DOHH2 (cell line): Measurements from ENCODE around the gene ZC3HAV1.

ENCODE experiments used
- H3F3A ChIP-seq: fragments of 200-600 bp; sonication (generic), shearing (Covaris generic); 2 replicates; pipeline ENCODE4 v1.6.0; 2016; ENCODE audit warnings: antibody characterized with exemption, mild to moderate bottlenecking; ENCODE audit not compliant: control insufficient read depth, insufficient read depth
- H3K27ac ChIP-seq: fragments of 200-600 bp; sonication (generic); 2 replicates; pipeline ENCODE4 v1.5.1; 2014; ENCODE audit warnings: low read depth, mild to moderate bottlenecking, low read length, moderate library complexity
- H3K27me3 ChIP-seq: fragments of 200-600 bp; sonication (generic); 2 replicates; pipeline ENCODE4 v1.6.1; 2014; ENCODE audit warnings: mild to moderate bottlenecking, low read length, mixed read lengths; ENCODE audit not compliant: control insufficient read depth
- H3K36me3 ChIP-seq: fragments of 200-600 bp; sonication (generic); 2 replicates; pipeline ENCODE4 v1.6.1; 2014; ENCODE audit warnings: mild to moderate bottlenecking, low read length, moderate library complexity, mixed read lengths; ENCODE audit not compliant: control insufficient read depth
- H3K4me1 ChIP-seq: fragments of 200-600 bp; sonication (generic); 2 replicates; pipeline ENCODE4 v1.6.1; 2014; ENCODE audit warnings: mild to moderate bottlenecking, low read length, mixed read lengths; ENCODE audit not compliant: control insufficient read depth
- H3K4me2 ChIP-seq: fragments of 200-600 bp; sonication (generic); 2 replicates; pipeline ENCODE4 v1.6.0; 2014; ENCODE audit warnings: mild to moderate bottlenecking, low read length, moderate library complexity
- H3K4me3 ChIP-seq: fragments of 200-600 bp; sonication (generic); 2 replicates; pipeline ENCODE4 v1.5.1; 2014; ENCODE audit warnings: mild to moderate bottlenecking, low read length, mixed read lengths
- H3K79me2 ChIP-seq: fragments of 200-600 bp; sonication (generic); 2 replicates; pipeline ENCODE4 v1.6.1; 2014; ENCODE audit warnings: mild to moderate bottlenecking, low read length, mixed read lengths; ENCODE audit not compliant: control insufficient read depth
- H3K9me2 ChIP-seq: fragments of 200-600 bp; sonication (generic); replicated peaks from 2 replicates; pipeline ENCODE4 v1.6.1; 2014; ENCODE audit warnings: mild to moderate bottlenecking, low read length, mixed read lengths; ENCODE audit not compliant: control insufficient read depth
- H3K9me3 ChIP-seq: fragments of 200-600 bp; sonication (generic); 2 replicates; pipeline ENCODE4 v1.6.1; 2014; ENCODE audit warnings: antibody characterized with exemption, low read length, mixed read lengths; ENCODE audit not compliant: control insufficient read depth, insufficient read depth
- H4K20me1 ChIP-seq: fragments of 200-600 bp; sonication (generic); 2 replicates; pipeline ENCODE4 v1.6.0; 2014; ENCODE audit warnings: low read depth, mild to moderate bottlenecking, antibody characterized with exemption, low read length, moderate library complexity; ENCODE audit not compliant: control insufficient read depth, insufficient read depth
- EZH2phosphoT487 ChIP-seq: fragments of 200-600 bp; sonication (generic); IDR thresholded peaks from 2 replicates; pipeline ENCODE4 v1.6.1; 2017; ENCODE audit warnings: borderline replicate concordance, mild to moderate bottlenecking, antibody characterized with exemption, low read length, moderate library complexity, mixed read lengths
- TF ChIP-seq, protein P1 (sequence below): fragments of 200-600 bp; sonication (generic); IDR thresholded peaks from one replicate; pipeline ENCODE4 v1.5.1; 2014; ENCODE audit warnings: antibody characterized with exemption, mild to moderate bottlenecking, low read depth, low read length; ENCODE audit not compliant: poor library complexity, severe bottlenecking

ZC3HAV1 gene

DNA sequence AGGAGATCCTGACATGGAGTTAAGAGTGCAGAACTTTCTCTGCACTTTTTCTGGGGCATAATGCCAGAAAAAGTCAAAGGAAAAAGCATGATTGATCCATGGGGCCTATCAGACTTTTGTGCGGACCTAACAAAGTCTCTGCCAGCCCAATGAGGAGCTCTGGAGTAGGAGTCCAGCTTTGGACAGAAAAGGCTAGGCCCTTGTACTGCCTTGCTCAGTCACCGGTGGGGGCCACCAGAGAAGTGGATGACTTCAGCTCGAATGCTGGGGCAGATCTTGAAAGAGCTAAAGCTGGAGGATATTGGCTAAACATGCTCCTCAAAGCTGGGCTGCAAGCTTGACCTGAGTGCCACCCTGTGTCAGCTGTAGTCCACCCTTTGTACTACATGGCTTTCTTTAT, 2.8 kb upstream of the ZC3HAV1 start:
- Histone ChIP-seq H3K4me1 (peaks cover 19% of the 10 kb centered on the region), H3K9me3 (peaks cover 4% of the 10 kb centered on the region; the same call in 1 of the 2 replicates), H3F3A (peaks cover 10% of the 10 kb centered on the region), H3K36me3 (peaks cover 15% of the 10 kb centered on the region), H3K4me3 (no peak overlapping the region), H3K27me3 (peaks cover 8% of the 10 kb centered on the region; the same call in 1 of the 2 replicates), H3K9me2 (no peaks in the 10 kb centered on the region), H3K27ac (no peak overlapping the region), H3K79me2 (peaks cover 28% of the 10 kb centered on the region), H3K4me2 (no peak overlapping the region), H4K20me1 (0 out of 2 replicates have a peak, but pooled peaks cover 1% of the 10 kb centered on the region)
- TF ChIP-seq, protein P1, sequence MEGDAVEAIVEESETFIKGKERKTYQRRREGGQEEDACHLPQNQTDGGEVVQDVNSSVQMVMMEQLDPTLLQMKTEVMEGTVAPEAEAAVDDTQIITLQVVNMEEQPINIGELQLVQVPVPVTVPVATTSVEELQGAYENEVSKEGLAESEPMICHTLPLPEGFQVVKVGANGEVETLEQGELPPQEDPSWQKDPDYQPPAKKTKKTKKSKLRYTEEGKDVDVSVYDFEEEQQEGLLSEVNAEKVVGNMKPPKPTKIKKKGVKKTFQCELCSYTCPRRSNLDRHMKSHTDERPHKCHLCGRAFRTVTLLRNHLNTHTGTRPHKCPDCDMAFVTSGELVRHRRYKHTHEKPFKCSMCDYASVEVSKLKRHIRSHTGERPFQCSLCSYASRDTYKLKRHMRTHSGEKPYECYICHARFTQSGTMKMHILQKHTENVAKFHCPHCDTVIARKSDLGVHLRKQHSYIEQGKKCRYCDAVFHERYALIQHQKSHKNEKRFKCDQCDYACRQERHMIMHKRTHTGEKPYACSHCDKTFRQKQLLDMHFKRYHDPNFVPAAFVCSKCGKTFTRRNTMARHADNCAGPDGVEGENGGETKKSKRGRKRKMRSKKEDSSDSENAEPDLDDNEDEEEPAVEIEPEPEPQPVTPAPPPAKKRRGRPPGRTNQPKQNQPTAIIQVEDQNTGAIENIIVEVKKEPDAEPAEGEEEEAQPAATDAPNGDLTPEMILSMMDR: no peak
- TF ChIP-seq EZH2phosphoT487: no peak

DNA sequence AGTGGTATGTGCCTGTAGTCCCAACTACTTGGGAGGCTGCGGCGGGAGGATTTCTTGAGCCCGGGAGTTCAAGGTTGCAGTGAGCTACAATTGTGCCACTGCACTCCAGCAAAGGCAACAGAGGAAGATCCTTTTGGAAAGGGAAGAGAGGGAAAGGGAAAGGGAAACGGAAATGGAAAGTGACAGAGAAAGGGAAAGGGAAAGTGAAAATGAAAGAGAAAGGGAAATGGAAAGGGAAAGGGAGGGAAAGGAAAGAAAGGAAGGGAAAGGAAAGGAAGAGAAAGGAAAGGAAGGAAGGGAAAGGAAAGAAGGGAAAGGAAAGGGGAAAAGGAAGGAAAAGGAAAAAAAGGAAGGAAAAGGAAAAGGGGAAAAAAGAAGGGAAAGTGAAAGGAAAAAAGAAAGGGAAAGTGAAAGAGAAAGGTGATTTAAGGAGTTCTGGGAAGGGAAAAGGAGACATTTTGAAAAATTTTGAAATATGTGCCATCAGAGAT, 2.3 kb upstream of the ZC3HAV1 start:
- Histone ChIP-seq H3K4me1 (peaks cover 23% of the 10 kb centered on the region), H3K79me2 (peaks cover 33% of the 10 kb centered on the region), H3K36me3 (peaks cover 19% of the 10 kb centered on the region), H3K9me3 (peaks cover 4% of the 10 kb centered on the region; the same call in 1 of the 2 replicates), H3K27ac (no peak overlapping the region), H3F3A (peaks cover 14% of the 10 kb centered on the region), H3K4me2 (no peak overlapping the region), H3K4me3 (no peak overlapping the region), H3K27me3 (peaks cover 4% of the 10 kb centered on the region; the same call in 1 of the 2 replicates), H4K20me1 (0 out of 2 replicates have a peak, but pooled peaks cover 3% of the 10 kb centered on the region), H3K9me2 (no peaks in the 10 kb centered on the region)
- TF ChIP-seq, protein P1: no peak
- TF ChIP-seq EZH2phosphoT487: no peak

DNA sequence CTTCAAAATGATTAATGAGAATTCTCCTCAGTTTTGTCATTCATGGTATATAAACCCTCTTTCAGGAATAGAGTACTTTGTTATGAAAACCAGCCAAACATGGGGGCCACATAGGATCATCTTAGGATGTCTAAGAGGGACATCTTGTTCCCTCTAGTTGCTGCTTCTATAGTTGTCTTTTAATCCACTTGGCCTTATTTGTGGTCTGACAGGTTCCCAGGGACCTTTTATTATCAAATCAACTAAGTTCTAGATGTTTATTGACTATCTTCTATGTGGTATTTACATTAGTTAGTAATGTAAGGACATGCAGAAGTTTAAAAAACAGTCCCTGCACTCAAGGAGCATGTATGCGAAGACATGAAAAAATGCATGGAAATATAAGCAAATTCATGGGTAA, 1.6 kb upstream of the ZC3HAV1 start:
- peaks cover 30% of the 10 kb centered on the region for H3K4me1 ChIP-seq
- H4K20me1 ChIP-seq: 0 out of 2 replicates have a peak, but pooled peaks cover 3% of the 10 kb centered on the region

More for the DNA sequence above, 1.6 kb upstream of the ZC3HAV1 start:
- H3K27ac ChIP-seq: no peak overlapping the region
- no peaks in the 10 kb centered on the region for H3K9me2 ChIP-seq
- H3K27me3 ChIP-seq: peaks cover 4% of the 10 kb centered on the region; the same call in 1 of the 2 replicates
- H3F3A ChIP-seq: peaks cover 15% of the 10 kb centered on the region
- H3K36me3 ChIP-seq: peaks cover 19% of the 10 kb centered on the region
- H3K79me2 ChIP-seq: peaks cover 40% of the 10 kb centered on the region
- no peak overlapping the region for H3K4me2 ChIP-seq
- TF ChIP-seq, protein P1: no peak
- no peak for TF ChIP-seq EZH2phosphoT487
- H3K4me3 ChIP-seq: no peak overlapping the region
- H3K9me3 ChIP-seq: peaks cover 4% of the 10 kb centered on the region; the same call in 1 of the 2 replicates
